Middle frontal gyrus (tissue), 1 donor: ENCODE results near the gene SYTL5.

ENCODE experiments used
- DNase-seq: peaks from one replicate; pipeline ENCODE4 v3.0.0-alpha.2; 2015; ENCODE audit warnings: low spot score; ENCODE audit errors: extremely low spot score

The SYTL5 gene

DNA sequence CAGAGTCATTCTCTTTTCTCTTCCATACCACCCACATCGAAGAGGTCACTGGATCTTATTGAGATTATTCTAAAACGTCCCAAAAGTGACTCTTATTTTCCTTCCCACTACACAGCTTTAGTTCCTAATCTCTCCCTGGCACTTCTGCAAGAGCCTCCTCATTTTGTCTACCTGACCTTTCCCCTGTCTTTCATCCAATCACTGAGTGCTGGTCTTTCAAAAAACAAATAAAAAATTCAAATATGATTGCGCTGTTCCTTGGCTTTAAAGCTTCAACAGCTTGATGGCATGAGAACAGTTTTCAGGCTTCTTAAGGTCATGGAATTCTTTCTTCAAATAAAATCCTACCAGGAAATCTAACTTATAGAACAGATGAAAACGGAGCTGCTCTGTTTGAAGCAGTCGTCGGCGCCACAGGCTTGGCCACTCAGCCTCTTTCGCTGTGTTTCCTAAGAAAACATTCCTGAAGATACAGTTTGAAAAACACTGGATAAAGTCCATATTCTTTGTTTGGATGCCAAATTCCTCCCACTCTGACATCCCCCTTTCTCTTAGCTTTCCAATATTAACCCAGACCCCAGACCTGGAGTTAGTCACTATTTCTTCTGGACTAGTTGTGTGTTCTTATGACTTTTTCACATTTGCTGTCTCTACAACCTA is 12.5 kb downstream of the SYTL5 start:
- DNase-seq: no peak

DNA sequence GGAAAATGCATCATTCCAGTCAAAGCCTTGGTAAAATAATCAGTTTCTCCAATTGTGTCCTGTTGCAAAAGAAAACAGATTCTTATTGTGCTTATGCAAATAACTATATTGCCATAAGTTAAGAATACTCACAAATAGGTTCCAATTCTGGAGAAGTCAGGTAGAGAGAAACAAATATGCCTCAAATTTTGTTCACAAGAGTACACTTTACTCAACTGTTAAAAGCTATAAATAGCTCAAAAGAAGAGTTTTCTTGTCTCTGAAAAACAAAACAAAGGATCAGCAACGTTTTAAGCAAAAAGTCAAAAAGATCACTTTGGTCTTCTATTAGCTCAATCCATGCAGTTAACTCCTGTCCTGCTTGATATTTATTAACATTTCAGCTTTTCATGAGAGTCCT is 21.9 kb downstream of the SYTL5 start:
- no peak for DNase-seq

DNA sequence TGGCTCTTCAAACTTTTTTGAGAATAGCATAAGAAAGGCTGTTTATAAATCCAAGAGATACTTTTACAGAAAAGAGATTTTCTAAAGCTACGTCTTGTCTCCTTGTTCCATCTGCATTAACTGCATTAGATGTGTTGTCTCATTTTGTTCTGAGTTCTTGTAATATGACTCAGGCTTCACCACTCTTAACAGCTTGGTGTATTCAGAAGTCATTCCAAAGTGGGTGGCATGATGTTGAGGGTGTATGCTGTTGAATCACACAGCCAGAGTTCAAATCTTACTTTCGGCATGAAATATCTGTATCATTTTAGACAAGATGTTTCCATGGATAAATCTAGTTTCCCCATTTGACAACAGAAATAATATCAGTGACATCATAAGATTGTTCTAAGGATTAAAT is 30.1 kb downstream of the SYTL5 start:
- DNase-seq: no peak

DNA sequence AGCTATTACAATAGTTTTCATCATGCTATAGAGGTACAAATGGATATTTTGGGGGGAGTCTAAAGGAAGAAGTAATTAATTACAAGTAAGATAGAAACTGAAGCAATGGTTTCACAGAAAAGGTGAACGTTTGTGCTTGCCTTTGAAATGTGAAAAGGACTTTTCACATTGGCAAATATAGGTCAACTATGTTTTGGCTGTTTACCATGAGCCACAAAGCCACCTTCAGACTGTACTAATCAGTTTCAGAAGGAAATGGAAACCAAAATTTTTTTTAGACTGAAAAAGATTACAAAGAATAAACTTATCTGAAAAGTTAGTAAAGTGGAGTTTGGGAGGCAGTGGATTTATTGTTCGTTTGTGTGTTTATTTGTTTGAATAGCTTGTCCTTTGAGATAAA is 32.1 kb downstream of the SYTL5 start:
- DNase-seq: no peak

DNA sequence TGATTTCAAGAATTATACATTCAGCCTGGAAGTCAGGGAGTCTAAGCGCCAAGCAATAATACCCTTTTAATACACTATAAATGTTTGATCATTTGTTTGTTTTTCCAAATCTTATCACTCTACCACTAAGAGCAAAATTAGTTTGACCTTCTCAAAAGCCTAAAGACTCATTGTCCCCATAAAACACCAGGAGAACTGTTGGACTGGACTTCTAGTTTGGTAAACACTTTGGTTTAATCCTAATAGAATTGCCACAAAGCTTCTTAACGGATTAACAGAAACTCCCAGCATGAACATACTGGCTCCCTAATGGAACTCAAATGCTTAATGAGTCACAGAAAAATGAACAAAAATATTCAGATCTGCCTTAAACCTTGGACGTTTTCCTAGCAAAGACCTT is 34.9 kb downstream of the SYTL5 start:
- no peak for DNase-seq

- DNase-seq: no peak
These were observed 38.3 kb downstream of the SYTL5 start for GRCh38 chrX:38044701-38045100.

DNA sequence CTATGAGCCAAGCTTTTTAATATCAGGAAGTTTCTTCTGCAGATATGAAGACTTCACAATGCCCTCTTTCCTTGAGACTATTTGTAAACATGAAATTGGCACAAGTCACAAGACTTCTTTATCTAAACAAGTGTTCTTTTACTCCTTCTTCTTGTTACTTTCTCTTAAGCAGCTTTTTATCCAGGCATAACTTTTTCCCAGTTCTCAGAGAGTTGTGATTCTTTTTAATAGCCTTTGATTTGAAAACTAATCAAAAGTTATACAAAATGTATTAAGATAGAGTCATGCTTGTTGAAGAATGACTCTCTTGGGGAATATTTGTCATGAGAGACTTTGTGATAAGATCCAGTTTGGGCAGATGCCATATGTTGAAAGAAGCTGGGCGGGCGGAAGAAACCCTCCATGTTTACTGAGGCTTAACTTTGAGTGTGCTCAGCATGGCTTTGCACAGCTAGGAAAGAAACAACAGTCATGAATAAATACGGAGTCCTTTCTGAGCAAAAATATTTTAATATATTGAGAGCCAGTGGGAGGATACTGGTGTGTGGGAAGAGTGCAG is 39.3 kb downstream of the SYTL5 start:
- DNase-seq: no peak

GRCh38 chrX:38048886-38049285 is 42.5 kb downstream of the SYTL5 start:
- no peak for DNase-seq

DNA sequence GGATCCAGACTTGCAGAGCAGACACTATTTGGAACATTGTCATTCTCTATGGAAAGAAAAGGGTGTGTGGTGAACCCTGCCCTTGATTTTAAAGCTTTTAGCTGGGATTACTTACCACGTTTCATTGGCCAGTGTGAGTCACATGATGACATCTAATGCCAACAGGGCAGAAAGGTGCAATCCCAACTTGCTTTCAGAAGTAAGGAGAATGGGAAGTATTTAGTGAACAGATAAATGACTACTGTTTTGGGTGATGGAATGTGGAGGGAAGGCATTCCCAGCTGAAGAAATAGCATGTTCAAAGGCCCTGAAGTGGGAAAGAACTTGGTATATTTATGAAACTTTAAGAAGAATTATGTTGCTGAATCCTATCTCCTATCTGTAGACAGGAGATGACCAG is 44.5 kb downstream of the SYTL5 start:
- DNase-seq: no peak

GRCh38 chrX:38052096-38052495 is 45.7 kb downstream of the SYTL5 start:
- no peak for DNase-seq

- DNase-seq: no peak
These were observed 49.0 kb downstream of the SYTL5 start for GRCh38 chrX:38055170-38055847.

- no peak for DNase-seq
These were observed 54.1 kb downstream of the SYTL5 start for GRCh38 chrX:38060331-38060878.

GRCh38 chrX:38061335-38061734 is 55.0 kb downstream of the SYTL5 start:
- DNase-seq: no peak

GRCh38 chrX:38066934-38067333 is 60.6 kb downstream of the SYTL5 start:
- DNase-seq: no peak

DNA sequence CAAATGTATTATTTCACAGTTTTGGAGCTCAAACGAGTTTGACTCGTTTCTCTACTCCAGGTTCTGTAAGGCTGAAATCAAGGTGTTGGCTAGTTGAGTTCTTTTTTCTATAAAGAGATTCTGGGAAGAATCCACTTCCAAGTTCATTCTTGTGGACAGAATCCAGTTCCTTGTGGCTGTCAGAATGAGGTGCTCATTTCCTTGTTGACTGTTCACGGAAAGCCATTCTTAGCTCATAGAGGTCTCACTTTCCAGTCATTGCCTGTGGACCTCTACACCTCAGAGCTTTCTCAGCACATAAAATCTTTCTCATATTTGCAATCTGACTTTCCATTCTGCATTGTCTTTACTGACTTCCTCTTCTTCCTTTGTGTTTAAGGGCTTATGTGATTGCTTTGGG is 62.9 kb downstream of the SYTL5 start:
- no peak for DNase-seq

DNA sequence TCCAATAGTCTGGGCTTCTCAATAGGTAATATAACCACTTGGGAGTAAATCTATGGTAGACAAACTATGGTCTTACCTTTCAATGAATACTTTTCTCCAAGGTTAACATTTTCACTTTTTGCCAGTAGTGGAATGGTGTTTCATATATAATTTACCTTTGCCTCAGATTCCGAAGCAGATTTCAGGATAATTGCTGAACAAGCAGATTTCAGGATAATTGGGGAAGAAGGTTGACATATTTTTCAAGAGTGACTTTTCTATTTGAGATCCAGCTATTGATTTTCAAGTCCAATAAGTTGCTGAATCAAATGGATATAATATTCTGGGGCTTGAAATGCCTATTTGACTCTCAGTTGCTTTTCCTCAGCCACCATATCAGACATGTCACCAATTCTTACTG is 63.6 kb downstream of the SYTL5 start:
- DNase-seq: no peak

- DNase-seq: no peak
These were observed 73.1 kb downstream of the SYTL5 start for GRCh38 chrX:38079463-38079862.

- no peak for DNase-seq
These were observed 74.5 kb downstream of the SYTL5 start for GRCh38 chrX:38080808-38081207.

DNA sequence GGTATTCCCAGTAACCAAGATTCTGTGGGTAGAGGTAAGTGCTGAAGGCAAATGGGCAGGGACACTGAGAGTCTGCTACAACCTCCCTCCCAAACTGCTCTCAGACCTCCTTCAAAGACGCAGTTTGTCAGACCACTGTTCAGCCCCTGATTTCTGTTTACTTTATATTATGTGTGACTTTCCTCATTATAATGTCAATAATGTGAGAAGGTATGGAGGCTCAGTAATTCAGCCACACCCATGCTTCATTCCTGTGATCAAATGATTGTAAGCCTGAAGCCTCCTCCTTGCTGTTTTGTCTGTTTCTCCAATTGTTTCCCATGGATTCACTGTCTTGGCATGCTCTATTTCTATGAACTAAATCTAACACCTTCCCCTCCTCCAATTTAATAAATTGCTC is 75.6 kb downstream of the SYTL5 start:
- DNase-seq: no peak

DNA sequence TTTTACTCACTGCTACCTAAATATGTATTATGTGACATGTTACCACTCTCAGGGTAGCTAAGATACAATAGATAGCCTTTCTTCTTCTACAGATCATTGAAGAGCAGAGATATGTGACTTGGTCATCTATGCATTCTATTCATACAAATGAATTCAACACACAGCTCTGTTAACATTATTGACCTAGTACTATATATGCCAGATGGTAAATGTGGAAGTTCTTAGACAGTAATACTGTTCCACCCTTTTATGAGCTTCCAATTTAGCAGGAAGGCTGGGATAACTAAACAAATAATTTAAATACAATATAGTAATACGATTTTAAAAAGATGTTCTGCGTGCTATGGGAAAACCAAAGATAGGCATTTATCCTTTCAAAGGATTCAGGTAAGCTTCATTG is 76.0 kb downstream of the SYTL5 start:
- no peak for DNase-seq

DNA sequence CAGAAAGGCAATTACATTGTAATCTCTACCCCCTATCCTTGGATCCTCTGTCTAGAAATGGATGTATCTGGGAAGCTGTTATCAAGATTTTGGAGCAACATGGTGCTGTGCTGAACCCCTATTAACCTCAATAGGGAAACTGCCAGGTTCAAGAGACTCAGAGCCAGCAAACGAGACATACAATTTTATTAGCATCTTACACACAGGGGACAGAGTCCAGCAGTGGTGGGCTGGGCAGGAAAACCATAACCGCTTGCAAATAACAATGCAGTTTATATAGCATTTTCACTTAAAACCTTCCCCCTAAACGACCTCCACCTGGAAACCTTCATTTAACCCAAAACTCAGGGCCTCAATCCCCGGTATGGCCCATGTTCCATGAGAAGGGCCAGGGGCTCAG is 79.5 kb downstream of the SYTL5 start:
- DNase-seq: no peak

DNA sequence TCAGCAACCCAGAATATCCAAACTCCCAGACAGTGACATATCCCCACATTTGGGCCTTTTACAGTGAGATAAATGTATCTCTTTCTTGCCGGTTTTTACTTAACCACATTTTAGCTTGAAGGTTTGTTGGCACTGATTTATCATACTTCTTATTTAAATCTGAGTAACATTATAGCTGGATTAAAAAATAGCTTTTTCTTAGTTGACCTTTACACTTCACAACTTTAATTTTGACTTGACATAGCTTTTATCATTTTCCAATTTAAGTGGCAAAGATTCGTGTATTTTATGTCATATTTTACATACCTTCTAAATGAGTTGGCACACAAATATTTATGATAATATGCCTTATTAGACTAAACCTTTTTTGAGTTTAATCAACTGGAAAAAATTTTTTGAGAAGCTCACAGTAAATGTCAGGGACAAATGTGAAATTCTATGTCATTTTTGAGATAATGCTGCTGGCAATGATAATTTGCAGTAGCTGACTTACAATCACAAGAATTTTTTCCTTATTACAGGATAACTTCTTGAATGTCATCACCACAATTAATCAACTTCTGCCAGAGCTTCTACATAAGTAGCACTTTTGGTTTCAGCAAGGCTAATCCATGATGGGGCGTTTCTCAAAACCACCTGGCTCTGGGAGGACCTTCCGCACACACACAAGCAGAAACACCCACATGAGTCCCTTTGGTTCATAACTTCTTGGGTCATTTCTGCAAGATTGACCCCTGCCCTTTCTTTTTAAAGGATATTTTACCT is 80.3 kb downstream of the SYTL5 start:
- no peak for DNase-seq
